GM21367 (cell line): ENCODE measurements around the gene MINDY1.

ENCODE experiments used
- ATAC-seq: cut with Tn5 transposase; IDR thresholded peaks from one replicate; pipeline ENCODE4 v1.9.1; 2021; ENCODE audit not compliant: unreplicated experiment

The MINDY1 gene

GRCh38 chr1:150994248-150994647 is 12.5 kb downstream of the MINDY1 start:
- no peak for ATAC-seq

- no peak for ATAC-seq
These were observed 14.1 kb downstream of the MINDY1 start for GRCh38 chr1:150992626-150993025.

- ATAC-seq = no peak
These were observed 18.8 kb downstream of the MINDY1 start for GRCh38 chr1:150987924-150988323.

GRCh38 chr1:150985179-150985825 is 21.4 kb downstream of the MINDY1 start:
- no peak for ATAC-seq

GRCh38 chr1:150981805-150982712 is 24.6 kb downstream of the MINDY1 start, which contains the start of gene ANXA9:
Gene ANXA9 (plus strand): TSS chr1:150982292. CDS start chr1:150983106, 814 bp downstream.
- no peak for ATAC-seq

GRCh38 chr1:150981177-150981804 is 25.4 kb downstream of the MINDY1 start:
- no peak for ATAC-seq

- no peak for ATAC-seq
These were observed 27.3 kb downstream of the MINDY1 start for GRCh38 chr1:150979092-150980056.

GRCh38 chr1:150976879-150977694 is 29.6 kb downstream of the MINDY1 start:
- ATAC-seq = no peak

GRCh38 chr1:150976401-150976821 is 30.3 kb downstream of the MINDY1 start:
- no peak for ATAC-seq

- ATAC-seq = peak; percentile 43
These were observed 31.9 kb downstream of the MINDY1 start, which contains the start of gene CERS2 for GRCh38 chr1:150974580-150975478. Gene CERS2 (minus strand): TSS chr1:150974835. CDS start chr1:150969090, 5,745 bp downstream.

GRCh38 chr1:150973836-150974579 is 32.7 kb downstream of the MINDY1 start:
- ATAC-seq = peak; percentile 24

- ATAC-seq = no peak
These were observed 33.4 kb downstream of the MINDY1 start for GRCh38 chr1:150973258-150973835.

GRCh38 chr1:150972417-150972940 is 34.2 kb downstream of the MINDY1 start:
- no peak for ATAC-seq

GRCh38 chr1:150971583-150972416 is 34.9 kb downstream of the MINDY1 start:
- ATAC-seq = no peak

- no peak for ATAC-seq
These were observed 35.7 kb downstream of the MINDY1 start for GRCh38 chr1:150970808-150971582.

- no peak for ATAC-seq
These were observed 37.1 kb downstream of the MINDY1 start for GRCh38 chr1:150969626-150970025.
